Kidney (tissue), 14 donors: ENCODE data around the gene SCN2B. TPM values are rescaled to one million over a fixed set of nuclear protein-coding genes. Genes with fewer than 3 reads are reported as not detected.

Experiments
- DNase-seq, 5 donors: peaks; one replicate each; pipeline ENCODE4 v3.0.0-alpha.2; 2013 to 2020
- FAIRE-seq: peaks from 2 replicates; lab custom pipeline; 2012; peaks lifted over from hg19 to GRCh38; lab: Jason Lieb, UNC
- H3K27ac ChIP-seq, 2 donors: one replicate each; pipeline ENCODE4 v1.7.0; 2013; ENCODE audit warnings: low read depth in 2 of 2, low read length in 2 of 2, inconsistent platforms in 1 of 2
- H3K27me3 ChIP-seq: one replicate; pipeline ENCODE4 v1.7.1; 2013; ENCODE audit warnings: low read length, inconsistent platforms; ENCODE audit not compliant: control insufficient read depth, insufficient read depth
- H3K36me3 ChIP-seq, 3 donors: one replicate each; pipeline versions ENCODE4 v1.7.0 to v1.7.1; 2013; ENCODE audit warnings: low read length in 3 of 3, control low read depth in 1 of 3, inconsistent platforms in 1 of 3; ENCODE audit not compliant: insufficient read depth in 3 of 3, control insufficient read depth in 2 of 3
- H3K4me1 ChIP-seq, 3 donors: one replicate each; pipeline versions ENCODE4 v1.7.0 to v1.7.1; 2013; ENCODE audit warnings: low read length in 3 of 3, inconsistent platforms in 1 of 3, low read depth in 1 of 3; ENCODE audit not compliant: control insufficient read depth in 2 of 3, insufficient read depth in 2 of 3
- H3K4me3 ChIP-seq, 3 donors: one replicate each; pipeline versions ENCODE4 v1.7.0 to v1.8.1; 2013; ENCODE audit warnings: low read length in 3 of 3, control low read depth in 1 of 3, inconsistent platforms in 1 of 3
- H3K9ac ChIP-seq, 3 donors: one replicate each; pipeline versions ENCODE4 v1.7.0 to v1.7.1; 2013; ENCODE audit warnings: low read length in 3 of 3, control low read depth in 1 of 3, inconsistent platforms in 1 of 3
- H3K9me3 ChIP-seq, 3 donors: one replicate each; pipeline versions ENCODE4 v1.7.0 to v1.7.1; 2013; ENCODE audit warnings: low read length in 3 of 3, control low read depth in 1 of 3, inconsistent platforms in 1 of 3; ENCODE audit not compliant: control insufficient read depth in 2 of 3, insufficient read depth in 1 of 3
- CTCF ChIP-seq: IDR thresholded peaks from 3 replicates; pipeline ENCODE4 v1.5.1; 2012; ENCODE audit warnings: mild to moderate bottlenecking, moderate library complexity, borderline replicate concordance; ENCODE audit not compliant: insufficient read depth; ENCODE audit errors: extremely low read depth
- intact Hi-C: fragments of 100-400 bp; cut with DNase I; formaldehyde crosslinking; loops from one replicate; pipeline ENCODE4 v1.11.1; 2022
- polyA plus RNA-seq: library from polyadenylated mRNA; stranded (reverse); fragments of 350-450 nt; fragmentation: Illumina TruSeq; extraction: RNeasy Lipid Tissue Mini Kit (QIAGEN cat#74804); gene quantifications from one replicate; pipeline ENCODE4 v1.2.3, GENCODE V29; 2014; ENCODE audit warnings: low read depth, low replicate concordance; ENCODE audit not compliant: insufficient read depth
- total RNA-seq: library from RNA; stranded (reverse); fragmentation: NEBNext Ultra II Directional; extraction: Animal tissue kit (Norgen Biotek cat#: 25700); gene quantifications from one replicate; pipeline ENCODE4 v1.2.1, GENCODE V29; 2021
- donor health status: control.
- donor health status: control.
- donor health status: control.
- donor health status: control.
- donor health status: control.
- donor health status: DM: yes; HTN: yes; CAD: no.
- donor health status: Normal renal cell carcinoma (clear cell type).

The SCN2B gene
- total and polyA plus RNA-seq, 2 donors from 2014 or later, result 0.25 to 0.54 TPM

GRCh38 chr11:118219244-118219643, 42.8 kb upstream of the SCN2B start:
- H3K4me3 ChIP-seq, result no peak overlapping the region
- no peak overlapping the region for H3K9ac ChIP-seq
- intact Hi-C loops, result no loop called here
- no peak for TF ChIP-seq CTCF
- no peaks in the 10 kb centered on the region for H3K36me3 ChIP-seq
- H3K27me3 ChIP-seq, result no peaks in the 10 kb centered on the region
- DNase-seq (no peak), FAIRE-seq (no peak)
- no peaks in the 10 kb centered on the region for H3K4me1 ChIP-seq
- no peak overlapping the region for H3K27ac ChIP-seq
- no peaks in the 10 kb centered on the region for H3K9me3 ChIP-seq

GRCh38 chr11:118217575-118217974, 41.1 kb upstream of the SCN2B start:
- Histone ChIP-seq H3K27ac (no peak overlapping the region), H3K9me3 (no peaks in the 10 kb centered on the region), H3K27me3 (no peaks in the 10 kb centered on the region), H3K9ac (no peak overlapping the region), H3K4me3 (no peak overlapping the region), H3K4me1 (no peaks in the 10 kb centered on the region), H3K36me3 (no peaks in the 10 kb centered on the region)
- no peak for TF ChIP-seq CTCF
- intact Hi-C loops, result no loop called here
- FAIRE-seq, result no peak
- no peak for DNase-seq

- DNase-seq (no peak), FAIRE-seq (no peak)
- no peak overlapping the region for H3K27ac ChIP-seq
- TF ChIP-seq CTCF, result no peak
- H3K4me1 ChIP-seq, result no peaks in the 10 kb centered on the region
- H3K9me3 ChIP-seq, result no peaks in the 10 kb centered on the region
- no peaks in the 10 kb centered on the region for H3K27me3 ChIP-seq
- H3K4me3 ChIP-seq, result no peak overlapping the region
- intact Hi-C loops, result no loop called here
- no peak overlapping the region for H3K9ac ChIP-seq
- no peaks in the 10 kb centered on the region for H3K36me3 ChIP-seq
Measured at GRCh38 chr11:118216621-118217481, 40.4 kb upstream of the SCN2B start.
